Small intestine (tissue), 7 donors: ENCODE measurements around the gene GAB2. TPM values are rescaled to one million over a fixed set of nuclear protein-coding genes. Genes with fewer than 3 reads are reported as not detected.

ENCODE experiments used
- DNase-seq, 2 donors: peaks; one replicate each; pipeline versions ENCODE4 v3.0.0 to v3.0.0-alpha.2; 2013
- FAIRE-seq: peaks from 2 replicates; lab custom pipeline; 2012; peaks lifted over from hg19 to GRCh38; lab: Jason Lieb, UNC
- H3K27ac ChIP-seq, 3 donors: one replicate each; pipeline ENCODE4 v1.5.1; 2013; ENCODE audit warnings: low read length in 2 of 3, mild to moderate bottlenecking in 2 of 3, control low read depth in 1 of 3, inconsistent platforms in 1 of 3, low read depth in 1 of 3, moderate library complexity in 1 of 3
- H3K27me3 ChIP-seq, 3 donors: one replicate each; pipeline ENCODE4 v1.6.1; 2013; ENCODE audit warnings: low read length in 3 of 3, inconsistent platforms in 1 of 3; ENCODE audit not compliant: control insufficient read depth in 3 of 3, insufficient read depth in 3 of 3
- H3K36me3 ChIP-seq, 3 donors: one replicate each; pipeline ENCODE4 v1.6.1; 2013; ENCODE audit warnings: low read length in 3 of 3, inconsistent platforms in 1 of 3, low read depth in 1 of 3, mild to moderate bottlenecking in 1 of 3, moderate library complexity in 1 of 3; ENCODE audit not compliant: control insufficient read depth in 3 of 3, insufficient read depth in 2 of 3
- H3K4me1 ChIP-seq, 3 donors: one replicate each; pipeline ENCODE4 v1.6.1; 2013; ENCODE audit warnings: low read length in 2 of 3, inconsistent platforms in 1 of 3, low read depth in 1 of 3, mild to moderate bottlenecking in 1 of 3, moderate library complexity in 1 of 3; ENCODE audit not compliant: control insufficient read depth in 3 of 3, insufficient read depth in 2 of 3
- H3K4me3 ChIP-seq, 3 donors: one replicate each; pipeline ENCODE4 v1.5.1; 2013; ENCODE audit warnings: low read length in 3 of 3, control low read depth in 1 of 3, inconsistent platforms in 1 of 3, low read depth in 1 of 3, mild to moderate bottlenecking in 1 of 3, moderate library complexity in 1 of 3
- H3K9me3 ChIP-seq, 2 donors: one replicate each; pipeline ENCODE4 v1.6.1; 2013; ENCODE audit warnings: low read depth in 1 of 2, low read length in 1 of 2; ENCODE audit not compliant: control insufficient read depth in 2 of 2, insufficient read depth in 1 of 2
- WGBS, 3 donors: extraction: QIAGEN DNeasy Blood & Tissue Kit; methylation state at CpG; one replicate each; pipeline ENCODE4 v1.1.7; 2013; 5-methylcytosine and 5-hydroxymethylcytosine counted together
- polyA plus RNA-seq, 4 donors: library from polyadenylated mRNA; stranded (reverse) in 3 of 4; unstranded in 1 of 4; fragments of 200-250 nt in 3 of 4; fragments of 120-200 nt in 1 of 4; gene quantifications; one replicate each; pipeline versions ENCODE4 v1.2.1 to v1.2.3, GENCODE V29; 2013
- donor health status: healthy with polysubstance abuse.
- donor health status: control.
- donor health status: control.
- donor health status: Bipolar disorder and iron deficiency.
- donor health status: healthy.

Gene GAB2
- polyA plus RNA-seq, 4 donors, result 6.8 to 13.6 (median 8.5) TPM

DNA sequence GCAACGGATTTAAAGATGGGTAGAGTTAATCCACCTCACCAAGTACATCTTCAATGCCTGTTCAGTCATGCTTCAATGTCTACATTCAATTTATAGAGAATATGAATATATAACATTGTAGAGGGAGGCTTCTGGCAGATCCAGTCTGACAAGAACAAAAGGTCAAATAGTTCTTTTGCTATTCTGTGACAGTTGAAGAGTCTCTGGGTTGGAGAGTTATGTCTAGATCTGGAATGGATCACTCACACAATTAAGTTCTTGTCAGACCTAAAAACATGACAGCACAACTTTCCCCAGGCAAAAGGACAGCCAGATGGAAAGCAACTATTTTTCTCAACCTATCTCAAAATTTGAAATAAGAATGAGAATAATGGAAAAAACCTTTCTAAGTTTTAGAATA is 15.3 kb upstream of the GAB2 start:
- no peaks in the 10 kb centered on the region for H3K36me3 ChIP-seq
- H3K27ac ChIP-seq, result no peak overlapping the region
- no peaks in the 10 kb centered on the region for H3K27me3 ChIP-seq
- H3K9me3 ChIP-seq, result no peaks in the 10 kb centered on the region
- no peak for DNase-seq
- H3K4me3 ChIP-seq, result no peak overlapping the region
- H3K4me1 ChIP-seq, result peaks cover 0 to 10% (median 2%) of the 10 kb centered on the region in 3 donors
- no peak for FAIRE-seq
- 74 to 90% (median 86%) methylated on average over 1 of the region's 1 CpG for WGBS, 3 donors

DNA sequence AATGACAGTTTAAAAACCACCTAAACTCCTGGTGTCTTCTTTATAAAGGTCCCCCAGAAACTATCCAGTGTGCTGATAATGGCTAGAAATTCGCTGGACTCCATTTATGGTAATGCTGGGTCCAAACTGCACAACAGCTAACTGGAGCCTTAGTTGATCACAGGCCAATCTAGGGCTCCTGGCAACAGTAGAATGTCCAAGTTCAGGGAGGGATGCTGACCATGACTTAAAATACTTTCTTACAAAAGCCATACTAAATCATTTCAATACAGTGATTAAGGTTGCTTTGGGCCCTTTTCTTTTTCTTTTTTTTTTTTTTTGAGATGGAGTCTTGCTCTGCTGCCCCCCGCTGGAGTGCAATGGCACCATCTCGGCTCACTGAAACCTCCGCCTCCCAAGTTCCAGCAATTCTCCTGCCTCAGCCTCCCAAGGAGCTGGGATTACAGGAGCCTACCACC is 14.5 kb upstream of the GAB2 start:
- DNase-seq (peak in 1 of 2 donors; percentile 12), FAIRE-seq (no peak)
- no peaks in the 10 kb centered on the region for H3K36me3 ChIP-seq
- 81 to 91% (median 90%) methylated on average over 4 of the region's 4 CpGs for WGBS, 3 donors
- H3K4me3 ChIP-seq, result no peak overlapping the region
- H3K4me1 ChIP-seq, result peaks cover 0 to 10% (median 2%) of the 10 kb centered on the region in 3 donors
- H3K27me3 ChIP-seq, result no peaks in the 10 kb centered on the region
- H3K9me3 ChIP-seq, result no peaks in the 10 kb centered on the region
- H3K27ac ChIP-seq, result no peak overlapping the region

DNA sequence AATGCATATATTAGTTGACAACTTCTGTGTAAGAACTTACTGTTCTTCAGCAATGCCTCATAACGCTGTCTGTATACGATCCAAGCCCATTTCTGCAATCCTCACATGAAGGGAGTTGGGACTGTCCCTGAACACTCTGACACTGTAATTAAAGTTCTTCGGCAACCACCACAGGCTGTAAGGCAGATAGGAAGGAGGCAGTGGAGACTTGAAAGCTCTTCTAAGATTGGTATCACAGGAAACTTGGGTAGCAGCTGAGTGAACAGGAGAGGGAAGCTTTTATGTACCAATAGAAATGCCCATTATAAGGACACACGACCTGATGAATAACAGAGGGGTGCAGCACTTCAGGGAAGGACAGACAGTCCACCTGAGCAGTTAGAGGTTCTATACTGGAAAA is 12.0 kb upstream of the GAB2 start:
- WGBS, 3 donors, result 19 to 40% (median 21%) methylated on average over 4 of the region's 4 CpGs
- Histone ChIP-seq H3K36me3 (no peaks in the 10 kb centered on the region), H3K4me1 (peaks cover 0 to 10% (median 2%) of the 10 kb centered on the region in 3 donors), H3K9me3 (no peaks in the 10 kb centered on the region), H3K4me3 (no peak overlapping the region), H3K27ac (no peak overlapping the region), H3K27me3 (no peaks in the 10 kb centered on the region)
- DNase-seq (peak in 1 of 2 donors; percentile 16), FAIRE-seq (no peak)

DNA sequence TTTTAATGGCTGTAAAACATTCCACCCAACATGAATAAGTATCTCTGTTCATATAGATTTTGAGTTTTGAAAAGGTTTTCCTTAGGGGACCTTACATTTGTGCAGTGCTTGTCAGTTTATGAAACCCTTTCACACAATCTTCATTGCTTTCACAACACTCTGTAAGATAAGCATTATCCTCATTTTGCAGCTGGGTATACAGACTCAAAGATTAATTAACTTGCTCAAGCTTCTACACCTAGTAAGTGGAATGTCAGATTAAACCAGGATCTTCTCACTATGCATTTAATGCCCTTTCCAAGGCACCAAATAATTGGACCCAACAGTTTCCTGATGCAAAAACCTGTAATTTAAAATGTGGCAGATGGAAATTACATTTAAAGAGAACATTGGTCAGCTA is 11.6 kb upstream of the GAB2 start:
- no peak for FAIRE-seq
- no peak overlapping the region for H3K27ac ChIP-seq

DNA sequence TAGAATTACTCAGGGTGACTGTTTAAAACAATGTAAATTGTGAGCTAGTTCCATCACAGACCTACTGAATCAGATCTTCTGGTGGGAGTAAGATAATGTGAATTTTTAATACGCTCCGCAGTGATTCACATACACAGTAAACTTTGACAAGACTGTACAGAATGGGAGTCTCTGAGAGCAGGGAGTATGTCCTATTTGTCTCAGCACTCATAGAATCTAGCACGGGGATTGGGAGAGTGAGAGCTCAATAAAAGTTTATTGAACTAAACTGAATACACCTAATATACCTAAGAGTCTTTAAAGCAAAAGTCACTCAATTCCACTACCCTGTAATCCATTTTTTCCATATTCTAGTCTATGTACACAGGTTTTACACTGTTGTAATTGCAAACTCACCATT is 11.2 kb upstream of the GAB2 start:
- H3K4me1 ChIP-seq, result peaks cover 0 to 10% (median 2%) of the 10 kb centered on the region in 3 donors
- DNase-seq, result peak in 1 of 2 donors; percentile 8
- WGBS, 3 donors, result 48 to 73% (median 59%) methylated on average over 3 of the region's 3 CpGs
- H3K9me3 ChIP-seq, result no peaks in the 10 kb centered on the region
- FAIRE-seq, result no peak
- H3K27ac ChIP-seq, result no peak overlapping the region
- H3K4me3 ChIP-seq, result no peak overlapping the region
- no peaks in the 10 kb centered on the region for H3K27me3 ChIP-seq
- no peaks in the 10 kb centered on the region for H3K36me3 ChIP-seq

More for the DNA sequence above, 11.6 kb upstream of the GAB2 start:
- no peaks in the 10 kb centered on the region for H3K36me3 ChIP-seq
- peaks cover 0 to 10% (median 2%) of the 10 kb centered on the region in 3 donors for H3K4me1 ChIP-seq
- no peaks in the 10 kb centered on the region for H3K27me3 ChIP-seq
- H3K4me3 ChIP-seq, result no peak overlapping the region
- H3K9me3 ChIP-seq, result no peaks in the 10 kb centered on the region
- peak in 1 of 2 donors; percentile 16 for DNase-seq

DNA sequence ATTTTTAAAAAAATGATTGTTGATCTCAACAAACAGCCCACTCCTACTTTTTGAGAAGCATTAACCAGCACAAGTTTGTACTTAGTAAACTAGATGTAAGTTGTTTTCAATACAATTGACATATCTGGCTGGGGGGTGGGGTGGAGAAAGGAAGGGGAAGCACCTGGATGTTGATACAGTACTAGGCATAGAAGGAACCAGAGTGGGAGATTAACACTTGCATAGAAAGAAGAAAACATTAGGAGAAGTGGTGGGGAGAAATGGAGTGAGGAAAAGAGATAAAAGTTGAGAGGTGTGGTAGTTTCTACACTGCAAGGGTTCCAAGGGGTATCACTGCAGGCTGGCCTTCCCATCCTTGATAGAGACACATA is 10.6 kb upstream of the GAB2 start:
- FAIRE-seq (no peak), DNase-seq (no peak)
- no peak overlapping the region for H3K4me3 ChIP-seq
- H3K4me1 ChIP-seq, result peaks cover 0 to 10% (median 2%) of the 10 kb centered on the region in 3 donors
- no peak overlapping the region for H3K27ac ChIP-seq
- H3K36me3 ChIP-seq, result no peaks in the 10 kb centered on the region
- H3K9me3 ChIP-seq, result no peaks in the 10 kb centered on the region
- H3K27me3 ChIP-seq, result no peaks in the 10 kb centered on the region

DNA sequence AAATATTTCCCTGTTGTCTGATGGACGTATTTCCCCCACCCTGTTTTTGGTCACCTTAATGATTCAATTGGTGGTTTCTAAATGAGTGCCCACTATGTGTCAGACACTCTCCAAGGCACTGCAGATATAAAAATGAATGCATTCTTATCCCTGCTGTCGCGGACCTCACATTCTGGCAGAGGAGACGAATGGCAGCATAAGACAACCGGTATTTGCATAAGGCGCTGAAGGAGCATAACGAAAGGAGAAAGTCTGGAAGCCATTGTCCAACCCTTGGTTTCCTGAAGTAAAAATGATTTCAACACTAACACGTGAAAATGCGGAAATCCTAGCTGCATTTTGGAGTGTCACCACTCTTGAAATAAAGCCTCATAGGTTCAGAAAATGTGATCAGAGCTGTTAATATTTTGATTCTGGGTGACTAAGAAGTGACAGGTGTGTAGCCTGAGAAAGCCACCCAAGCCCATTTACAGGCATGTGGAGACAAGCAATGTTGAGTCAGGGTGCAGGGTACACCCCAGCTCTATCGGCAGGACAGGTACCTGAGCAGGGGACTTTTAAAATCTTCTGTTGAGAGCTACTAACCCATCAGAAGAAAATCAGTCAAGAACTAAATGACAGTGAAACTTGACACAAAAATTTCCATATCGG is 10.1 kb upstream of the GAB2 start:
- Histone ChIP-seq H3K4me3 (no peak overlapping the region), H3K27ac (peak overlapping the region in 1 of 3 donors; percentile 70), H3K9me3 (no peaks in the 10 kb centered on the region), H3K4me1 (peaks cover 0 to 10% (median 2%) of the 10 kb centered on the region in 3 donors), H3K36me3 (no peaks in the 10 kb centered on the region), H3K27me3 (no peaks in the 10 kb centered on the region)
- peak in 1 of 2 donors; percentile 22 for DNase-seq
- FAIRE-seq, result no peak
- 67 to 77% (median 73%) methylated on average over 11 of the region's 11 CpGs for WGBS, 3 donors

DNA sequence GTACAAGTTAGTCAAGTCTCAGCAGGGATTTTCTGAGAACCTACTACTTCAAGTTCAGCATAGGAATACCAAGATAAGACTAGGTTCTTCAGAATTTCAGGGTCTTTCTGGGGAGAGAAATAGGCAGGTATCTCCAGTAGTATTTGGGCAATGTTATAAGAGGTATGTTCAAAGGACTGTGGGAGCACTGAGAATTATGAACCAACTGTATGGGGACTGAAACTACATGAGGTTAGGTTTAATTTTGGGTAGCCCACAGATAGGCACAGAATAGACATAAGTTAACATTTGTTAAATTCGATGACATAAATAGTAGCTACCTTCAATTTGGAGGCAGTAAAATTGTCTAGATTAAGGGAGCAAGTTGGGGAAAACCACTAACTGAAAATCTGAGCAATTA is 9.2 kb upstream of the GAB2 start:
- H3K27ac ChIP-seq, result no peak overlapping the region
- H3K4me3 ChIP-seq, result no peak overlapping the region
- no peak for FAIRE-seq

More for the DNA sequence above, 9.2 kb upstream of the GAB2 start:
- H3K4me1 ChIP-seq, result peaks cover 0 to 10% (median 0%) of the 10 kb centered on the region in 3 donors
- no peaks in the 10 kb centered on the region for H3K27me3 ChIP-seq
- no peaks in the 10 kb centered on the region for H3K36me3 ChIP-seq
- no peak for DNase-seq
- 74 to 89% (median 88%) methylated on average over 1 of the region's 1 CpG for WGBS, 3 donors
- no peaks in the 10 kb centered on the region for H3K9me3 ChIP-seq
